ENCODE results near the gene KRTAP10-1. TPM values are rescaled to one million over a fixed set of nuclear protein-coding genes. Genes with fewer than 3 reads are reported as not detected.

KRTAP10-1 gene
- total RNA-seq, 2 experiments from 2014 or later: 0.13 TPM; not detected in 1

DNA sequence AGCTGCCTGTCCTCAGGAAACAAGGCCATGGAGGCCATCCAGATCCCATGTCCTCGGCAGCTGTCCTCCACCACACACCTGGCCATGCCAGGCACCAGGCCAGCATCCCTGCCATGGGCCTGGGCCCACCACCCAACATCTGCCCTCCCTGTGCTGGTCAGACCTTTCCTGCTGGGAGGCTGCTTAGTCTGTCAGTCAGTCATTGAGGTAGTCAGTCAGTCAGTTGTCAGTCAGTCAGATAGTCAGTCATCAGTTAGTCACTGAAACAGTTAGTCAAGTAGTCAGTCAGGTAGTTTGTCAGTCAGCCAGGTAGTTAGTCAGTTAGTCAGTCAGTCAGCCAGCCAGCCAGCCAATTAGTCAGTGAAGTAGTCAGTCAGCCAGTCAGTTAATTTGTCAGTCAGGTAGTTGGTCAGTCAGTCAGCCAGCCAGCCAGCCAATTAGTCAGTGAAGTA lies 17.2 kb downstream of the KRTAP10-1 start:
- Histone ChIP-seq H3K4me1 (ENCODE audit: insufficient read depth, low read length, poor library complexity, severe bottlenecking) (no peaks in the 10 kb centered on the region), H3K79me2 (ENCODE audit: insufficient read depth, low read depth, low read length) (no peaks in the 10 kb centered on the region), H3K4me2 (ENCODE audit: low read length) (no peak overlapping the region), H4K20me1 (ENCODE audit: insufficient read depth, low read length) (no peaks in the 10 kb centered on the region), H3K4me3 (ENCODE audit: low read depth, low read length, poor library complexity, severe bottlenecking) (no peak overlapping the region), H3K9me2 (ENCODE audit: insufficient read depth, low read length) (no peaks in the 10 kb centered on the region), H3K36me3 (ENCODE audit: insufficient read depth, low read length) (no peaks in the 10 kb centered on the region), H3K9me3 (ENCODE audit: low read length) (no peaks in the 10 kb centered on the region; the same call in 1 of the 2 replicates), H2AFZ (ENCODE audit: low read length) (no peak overlapping the region), H3K27ac (ENCODE audit: low read depth, low read length, poor library complexity, severe bottlenecking) (no peak overlapping the region)
- CTCF ChIA-PET (ENCODE audit: unreplicated experiment): no interaction called here
- DNase-seq (ENCODE audit: low spot score): no peak
- intact Hi-C loops (cut with micrococcal nuclease; ENCODE audit: unreplicated experiment): no loop called here
- BruUV-seq (replicated peaks): no TSS peak
- TF ChIP-seq EZH2phosphoT487 (IDR thresholded peaks at IDR 0.05; ENCODE audit: borderline replicate concordance, low read depth, low read length): no peak
- TF ChIP-seq, protein P1, sequence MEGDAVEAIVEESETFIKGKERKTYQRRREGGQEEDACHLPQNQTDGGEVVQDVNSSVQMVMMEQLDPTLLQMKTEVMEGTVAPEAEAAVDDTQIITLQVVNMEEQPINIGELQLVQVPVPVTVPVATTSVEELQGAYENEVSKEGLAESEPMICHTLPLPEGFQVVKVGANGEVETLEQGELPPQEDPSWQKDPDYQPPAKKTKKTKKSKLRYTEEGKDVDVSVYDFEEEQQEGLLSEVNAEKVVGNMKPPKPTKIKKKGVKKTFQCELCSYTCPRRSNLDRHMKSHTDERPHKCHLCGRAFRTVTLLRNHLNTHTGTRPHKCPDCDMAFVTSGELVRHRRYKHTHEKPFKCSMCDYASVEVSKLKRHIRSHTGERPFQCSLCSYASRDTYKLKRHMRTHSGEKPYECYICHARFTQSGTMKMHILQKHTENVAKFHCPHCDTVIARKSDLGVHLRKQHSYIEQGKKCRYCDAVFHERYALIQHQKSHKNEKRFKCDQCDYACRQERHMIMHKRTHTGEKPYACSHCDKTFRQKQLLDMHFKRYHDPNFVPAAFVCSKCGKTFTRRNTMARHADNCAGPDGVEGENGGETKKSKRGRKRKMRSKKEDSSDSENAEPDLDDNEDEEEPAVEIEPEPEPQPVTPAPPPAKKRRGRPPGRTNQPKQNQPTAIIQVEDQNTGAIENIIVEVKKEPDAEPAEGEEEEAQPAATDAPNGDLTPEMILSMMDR (conservative IDR thresholded peaks at IDR 0.05; ENCODE audit: low read length): no peak
- POLR2A ChIA-PET: no interaction called here

DNA sequence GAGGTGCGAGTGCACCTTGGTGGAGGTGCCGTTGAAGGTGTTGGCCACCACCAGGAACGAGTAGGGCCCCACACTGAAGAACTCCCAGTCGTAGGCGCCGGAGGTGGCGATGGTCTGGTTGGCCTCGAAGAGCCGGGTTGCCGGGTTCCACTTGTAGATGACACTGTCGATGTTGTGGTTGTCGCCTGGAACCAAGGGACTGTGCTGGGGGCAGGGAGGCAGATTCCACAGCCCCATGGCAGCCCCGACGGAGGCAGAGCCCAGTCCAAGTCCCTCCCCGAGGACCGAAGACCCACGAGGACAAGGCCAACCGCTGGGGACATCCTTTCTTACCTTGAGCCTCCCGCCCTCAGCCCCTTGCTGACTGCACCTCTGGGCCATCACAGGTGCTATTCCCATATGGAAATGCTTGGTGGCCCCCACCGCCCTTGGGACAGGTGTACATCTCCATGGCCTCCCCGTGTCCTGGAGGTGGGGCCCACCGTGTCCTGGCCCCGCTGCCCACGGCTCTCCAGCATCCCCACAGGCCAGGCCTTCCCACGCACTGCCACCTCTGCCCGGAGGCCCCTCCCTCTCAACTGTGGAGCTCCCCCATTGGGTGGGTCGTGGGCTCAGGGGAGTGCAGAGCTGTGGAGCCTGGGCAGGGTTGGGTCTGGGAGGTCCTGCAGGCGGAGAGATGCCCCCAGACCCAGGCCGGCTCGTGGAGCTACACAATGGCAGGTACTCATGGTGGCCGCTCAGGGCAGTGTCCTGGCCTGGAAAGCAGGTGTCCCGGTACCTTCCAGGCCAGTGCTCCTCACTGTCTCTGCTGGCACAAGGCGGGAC lies 17.9 kb downstream of the KRTAP10-1 start:
- no peaks in the 10 kb centered on the region for H4K20me1 ChIP-seq (ENCODE audit: insufficient read depth, low read length)
- ChIA-PET POLR2A (no interaction called here), CTCF (ENCODE audit: unreplicated experiment) (no interaction called here)
- no peaks in the 10 kb centered on the region for H3K79me2 ChIP-seq (ENCODE audit: insufficient read depth, low read depth, low read length)
- no peaks in the 10 kb centered on the region; the same call in 1 of the 2 replicates for H3K9me3 ChIP-seq (ENCODE audit: low read length)
- no peak overlapping the region for H3K4me2 ChIP-seq (ENCODE audit: low read length)
- DNase-seq (ENCODE audit: low spot score): no peak
- H2AFZ ChIP-seq (ENCODE audit: low read length): no peak overlapping the region
- H3K4me3 ChIP-seq (ENCODE audit: low read depth, low read length, poor library complexity, severe bottlenecking): no peak overlapping the region
- no peaks in the 10 kb centered on the region for H3K4me1 ChIP-seq (ENCODE audit: insufficient read depth, low read length, poor library complexity, severe bottlenecking)
- no peaks in the 10 kb centered on the region for H3K36me3 ChIP-seq (ENCODE audit: insufficient read depth, low read length)
- H3K27ac ChIP-seq (ENCODE audit: low read depth, low read length, poor library complexity, severe bottlenecking): no peak overlapping the region
- TF ChIP-seq, protein P1 (conservative IDR thresholded peaks at IDR 0.05; ENCODE audit: low read length): no peak
- TF ChIP-seq EZH2phosphoT487 (IDR thresholded peaks at IDR 0.05; ENCODE audit: borderline replicate concordance, low read depth, low read length): no peak
- no TSS peak for BruUV-seq (replicated peaks)
- H3K9me2 ChIP-seq (ENCODE audit: insufficient read depth, low read length): no peaks in the 10 kb centered on the region
- intact Hi-C loops (cut with micrococcal nuclease; ENCODE audit: unreplicated experiment): no loop called here

DNA sequence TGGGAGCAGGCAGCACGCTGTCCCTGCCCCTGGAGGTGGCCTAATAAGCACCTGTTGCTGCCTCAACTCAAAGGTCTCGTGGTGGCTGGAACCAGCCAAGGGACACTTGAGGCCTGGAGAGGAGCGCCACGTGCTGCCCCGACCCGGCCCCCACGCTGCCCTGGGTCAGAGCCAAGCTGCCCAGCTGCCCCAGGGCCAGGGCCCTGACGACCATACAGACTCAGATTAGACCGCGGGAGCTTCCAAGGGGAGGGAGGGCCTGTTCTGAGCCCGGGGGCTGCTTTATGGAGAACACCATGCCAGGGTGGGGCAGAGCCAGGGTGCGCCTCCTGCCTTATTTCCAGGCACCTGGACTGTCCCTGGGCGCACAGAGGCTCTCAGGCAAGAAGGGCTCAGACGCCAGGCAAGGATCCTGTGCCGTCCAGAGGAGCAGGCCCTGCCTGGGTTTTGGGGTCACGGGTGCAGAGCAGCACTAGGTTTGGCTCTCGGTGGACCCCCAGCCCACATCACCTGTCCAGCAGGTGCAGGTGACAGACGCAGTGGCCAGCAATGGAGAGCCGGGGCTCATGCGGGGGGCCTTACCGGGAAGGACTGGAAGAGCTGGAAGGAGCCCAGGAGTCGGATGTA lies 18.6 kb downstream of the KRTAP10-1 start:
- Histone ChIP-seq H2AFZ (ENCODE audit: low read length) (no peak overlapping the region), H3K79me2 (ENCODE audit: insufficient read depth, low read depth, low read length) (no peaks in the 10 kb centered on the region), H3K4me2 (ENCODE audit: low read length) (no peak overlapping the region), H3K9me2 (ENCODE audit: insufficient read depth, low read length) (no peaks in the 10 kb centered on the region), H3K9me3 (ENCODE audit: low read length) (no peaks in the 10 kb centered on the region; the same call in 1 of the 2 replicates), H3K4me3 (ENCODE audit: low read depth, low read length, poor library complexity, severe bottlenecking) (no peak overlapping the region), H3K36me3 (ENCODE audit: insufficient read depth, low read length) (no peaks in the 10 kb centered on the region), H3K4me1 (ENCODE audit: insufficient read depth, low read length, poor library complexity, severe bottlenecking) (no peaks in the 10 kb centered on the region), H4K20me1 (ENCODE audit: insufficient read depth, low read length) (no peaks in the 10 kb centered on the region), H3K27ac (ENCODE audit: low read depth, low read length, poor library complexity, severe bottlenecking) (no peak overlapping the region)
- ChIA-PET POLR2A (no interaction called here), CTCF (ENCODE audit: unreplicated experiment) (no interaction called here)
- intact Hi-C loops (cut with micrococcal nuclease; ENCODE audit: unreplicated experiment): no loop called here
- BruUV-seq (replicated peaks): no TSS peak
- TF ChIP-seq EZH2phosphoT487 (IDR thresholded peaks at IDR 0.05; ENCODE audit: borderline replicate concordance, low read depth, low read length): no peak
- TF ChIP-seq, protein P1 (conservative IDR thresholded peaks at IDR 0.05; ENCODE audit: low read length): no peak
- DNase-seq (ENCODE audit: low spot score): no peak

All from OCI-LY7 (cell line).